ENCODE data around the gene THSD7B. TPM values are rescaled to one million over a fixed set of nuclear protein-coding genes. Genes with fewer than 3 reads are reported as not detected.
"Not testable (repeated sequence)": the region's sequence is repeated elsewhere in the genome, so short reads cannot be mapped to it uniquely, and the experiment has no call there.

The THSD7B gene
- total RNA-seq, 2 donors from 2014 or later = 0.16 to 0.88 TPM

DNA sequence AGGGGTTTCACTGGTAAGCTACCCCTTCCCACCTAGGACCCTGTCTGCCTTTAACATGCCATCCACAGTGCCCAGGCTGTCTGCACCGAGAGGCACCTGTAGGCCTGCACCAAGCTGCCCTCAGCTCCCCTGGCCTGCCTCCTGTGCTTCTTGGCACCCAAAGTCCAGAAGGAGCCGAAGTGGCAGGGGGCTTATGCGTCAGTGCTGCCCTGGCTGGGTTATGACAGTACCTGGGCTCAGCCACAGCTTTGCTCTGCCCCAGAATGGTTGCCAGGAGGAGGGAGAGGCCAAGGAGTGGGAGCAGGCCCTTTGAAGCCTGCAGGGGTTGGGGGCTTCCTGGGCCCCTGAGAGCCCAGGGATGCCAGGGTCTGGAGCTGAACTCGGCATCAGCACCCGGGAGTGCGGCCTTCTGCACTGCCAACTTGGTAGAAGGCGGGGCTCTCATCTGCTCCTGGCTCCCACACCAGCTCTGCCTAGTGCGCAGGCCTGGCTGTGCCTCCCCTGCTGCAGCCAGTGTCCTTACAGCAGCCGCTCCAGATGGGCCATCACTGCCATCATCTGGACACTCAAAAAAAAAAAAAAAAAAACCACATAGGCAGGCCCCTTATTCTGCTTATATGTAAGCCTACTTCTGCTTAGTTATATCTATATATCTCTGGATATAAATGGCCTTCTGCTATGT, 155.4 kb downstream of the THSD7B start:
- intact Hi-C loops (cut with DNase I) = no loop called here
- ATAC-seq (no peak), DNase-seq (no peak)

DNA sequence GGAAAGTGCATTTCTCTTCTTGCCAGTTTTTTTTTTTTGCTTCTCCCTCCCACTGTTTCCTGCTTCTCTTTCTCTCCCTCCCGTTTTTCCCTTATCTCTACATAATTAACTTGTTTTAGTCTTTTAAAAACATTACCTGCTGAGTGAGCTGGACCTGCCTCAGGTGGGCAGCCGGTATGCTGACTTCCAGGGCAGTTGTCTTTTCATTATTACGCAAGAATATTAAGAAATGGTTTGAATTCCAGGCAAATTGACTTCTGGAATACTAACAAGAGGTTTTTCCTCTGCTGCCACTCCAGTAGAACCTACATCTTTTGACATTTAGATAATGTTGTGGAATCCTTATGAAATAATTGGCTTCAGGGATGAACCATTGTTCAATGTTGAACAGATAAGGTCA, 161.8 kb downstream of the THSD7B start:
- no peak for ATAC-seq
- intact Hi-C loops (cut with DNase I) = no loop called here
- DNase-seq = no peak

DNA sequence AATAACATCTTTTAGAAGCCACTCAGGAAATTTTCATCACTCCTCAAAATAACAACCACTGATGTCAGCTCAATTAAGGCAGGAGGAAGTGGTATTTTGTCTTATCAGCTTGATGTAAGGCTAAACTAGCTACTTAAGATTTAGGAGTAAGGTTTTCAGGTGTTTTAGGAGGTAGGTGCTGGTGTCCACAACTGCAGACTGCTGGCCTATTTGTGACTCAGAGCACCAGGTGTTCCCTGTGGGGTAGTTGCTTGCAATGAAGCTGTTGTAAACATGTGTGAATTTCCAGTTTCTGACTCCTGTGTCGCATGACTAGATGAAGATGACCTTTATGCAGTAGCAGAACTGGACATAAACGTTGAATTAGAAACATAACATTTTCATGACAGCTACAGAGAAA, 164.2 kb downstream of the THSD7B start:
- DNase-seq (no peak), ATAC-seq (no peak)
- intact Hi-C loops (cut with DNase I) = no loop called here

DNA sequence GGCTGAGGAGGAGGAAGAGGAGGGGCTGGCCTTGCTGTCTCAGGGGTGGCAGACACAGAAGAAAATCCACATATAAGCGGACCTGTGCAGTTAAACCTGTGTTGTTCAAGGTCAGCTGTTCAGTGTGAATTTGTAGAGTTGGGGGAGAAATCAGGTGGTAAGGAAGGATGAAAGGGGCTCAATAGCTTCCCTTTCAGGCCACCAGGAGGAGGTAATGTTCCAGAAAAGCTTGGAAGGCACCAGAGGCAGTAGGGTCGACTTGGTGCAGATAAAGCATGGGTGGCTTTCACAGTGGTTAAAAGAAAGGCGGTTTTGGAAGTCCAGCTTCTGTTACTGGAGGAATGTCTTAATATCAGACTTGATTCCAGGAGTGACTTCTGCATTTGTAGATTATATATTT, 167.4 kb downstream of the THSD7B start:
- intact Hi-C loops (cut with DNase I) = loop anchor here in 1 of 2 donors (5.0 kb wide), 1 partner anchor 905 kb away; no protein-coding TSS in a partner anchor
- ATAC-seq (no peak), DNase-seq (no peak)

DNA sequence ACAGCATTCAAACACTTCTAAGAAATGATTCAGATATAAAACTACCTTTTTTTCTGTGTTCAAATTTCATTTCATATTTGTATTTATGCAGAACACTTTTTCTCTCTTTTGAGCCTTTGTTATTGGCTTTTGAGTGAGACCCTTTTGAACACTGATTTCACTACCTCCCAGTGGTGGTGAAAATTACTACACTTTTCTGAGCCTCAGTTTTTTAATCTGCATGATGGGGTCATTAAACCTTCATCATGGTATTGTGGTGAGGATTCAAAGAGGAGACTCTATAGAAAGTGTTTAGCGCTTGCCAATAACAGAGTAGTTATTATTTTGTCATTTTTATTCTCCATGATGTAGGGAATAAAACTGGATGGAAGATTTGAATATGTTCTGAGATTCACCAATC, 169.8 kb downstream of the THSD7B start:
- ATAC-seq = no peak
- intact Hi-C loops (cut with DNase I) = no loop called here

DNA sequence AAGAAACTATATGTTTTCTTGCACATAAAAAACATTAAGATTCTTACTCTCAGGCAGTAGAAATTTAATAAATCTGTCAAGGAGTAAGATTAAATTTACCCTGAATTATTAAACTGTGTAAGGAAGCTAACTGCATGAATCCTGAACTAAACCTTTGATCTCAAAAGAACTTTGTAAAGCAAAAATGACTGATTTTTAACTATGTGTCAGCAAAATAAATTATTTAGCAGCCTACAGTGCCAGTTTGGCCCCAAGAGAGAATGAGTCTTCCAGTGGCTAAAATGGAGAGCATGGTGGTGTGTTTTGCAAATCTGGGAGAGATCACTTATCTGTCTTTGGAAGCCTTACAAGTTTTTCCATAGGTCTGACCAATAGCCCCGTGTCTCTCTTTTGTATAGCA, 190.7 kb downstream of the THSD7B start:
- intact Hi-C loops (cut with DNase I) = no loop called here
- DNase-seq (no peak), ATAC-seq (no peak)

More for the DNA sequence above, 169.8 kb downstream of the THSD7B start:
- no peak for DNase-seq

DNA sequence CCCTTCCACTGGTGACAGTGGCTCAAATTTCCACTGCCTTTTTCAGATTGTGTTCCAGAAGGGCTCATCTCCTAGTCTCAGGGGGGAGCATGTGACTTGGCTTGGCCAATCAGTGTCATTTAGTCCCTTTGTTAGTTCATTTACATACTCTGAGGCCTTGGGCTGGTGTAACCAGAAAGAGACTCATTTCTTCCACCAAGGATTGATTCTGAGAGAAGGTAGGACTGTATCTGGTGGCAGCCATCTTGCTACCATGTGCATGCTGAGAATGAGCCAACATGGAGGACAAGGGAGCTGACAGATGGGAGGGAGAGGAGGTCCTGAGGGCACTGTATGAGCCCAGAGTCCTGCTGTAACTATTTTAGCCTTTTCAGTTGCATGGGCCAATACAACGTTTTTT, 191.7 kb downstream of the THSD7B start:
- intact Hi-C loops (cut with DNase I) = no loop called here
- no peak for ATAC-seq

DNA sequence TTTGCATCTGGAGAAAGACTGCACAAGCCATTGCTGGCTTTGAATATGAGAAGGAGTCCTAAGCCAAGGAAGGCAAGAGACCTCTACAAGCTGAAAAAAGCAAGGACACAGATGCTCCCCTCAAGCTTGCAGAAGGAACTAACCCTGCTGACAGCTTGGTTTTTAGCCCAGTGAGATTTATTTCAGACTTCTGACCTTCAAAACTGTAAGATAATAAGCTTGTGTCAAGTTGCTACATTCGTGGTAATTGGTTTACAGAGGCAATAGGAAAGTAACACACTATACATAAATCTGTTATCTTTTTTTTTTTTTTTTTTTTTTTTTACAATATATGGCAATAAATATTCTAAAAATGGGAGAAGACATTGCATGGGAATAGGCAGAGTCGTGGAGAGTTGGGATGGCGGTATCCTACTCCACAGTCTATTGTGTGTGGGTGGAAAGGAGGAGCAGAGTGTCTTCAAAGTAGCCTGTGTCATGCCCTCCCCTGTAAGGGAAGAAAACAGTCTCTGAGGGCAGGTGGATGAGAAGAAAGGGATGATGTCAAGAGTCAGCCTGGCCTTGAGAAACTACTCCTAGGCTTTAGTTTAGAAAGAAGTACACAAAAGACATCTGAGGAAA, 196.9 kb downstream of the THSD7B start:
- intact Hi-C loops (cut with DNase I) = no loop called here
- ATAC-seq = no peak

More for the DNA sequence above, 191.7 kb downstream of the THSD7B start:
- no peak for DNase-seq

DNA sequence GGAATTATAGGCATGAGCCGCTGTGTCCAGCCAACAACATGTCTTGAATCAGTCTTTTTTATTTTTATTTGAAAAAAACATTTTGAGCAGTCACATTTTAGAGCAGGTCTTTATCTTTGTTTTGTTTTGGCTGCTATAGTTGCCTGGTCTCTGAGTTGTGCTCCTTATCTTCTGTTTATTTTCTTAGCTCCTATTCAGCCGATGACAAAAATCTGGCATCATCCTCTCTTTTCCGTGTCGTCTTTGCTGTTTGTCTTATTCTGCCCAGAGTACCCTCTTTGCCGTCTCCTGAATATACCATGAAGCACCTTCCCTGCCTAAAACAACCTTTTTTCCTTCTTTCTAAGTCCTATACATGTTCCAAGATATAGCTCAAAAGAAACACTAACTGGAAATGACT, 201.1 kb downstream of the THSD7B start:
- intact Hi-C loops (cut with DNase I) = no loop called here
- ATAC-seq = peak; percentile 26 to 38
- DNase-seq = no peak

More for the DNA sequence above, 196.9 kb downstream of the THSD7B start:
- DNase-seq = no peak

DNA sequence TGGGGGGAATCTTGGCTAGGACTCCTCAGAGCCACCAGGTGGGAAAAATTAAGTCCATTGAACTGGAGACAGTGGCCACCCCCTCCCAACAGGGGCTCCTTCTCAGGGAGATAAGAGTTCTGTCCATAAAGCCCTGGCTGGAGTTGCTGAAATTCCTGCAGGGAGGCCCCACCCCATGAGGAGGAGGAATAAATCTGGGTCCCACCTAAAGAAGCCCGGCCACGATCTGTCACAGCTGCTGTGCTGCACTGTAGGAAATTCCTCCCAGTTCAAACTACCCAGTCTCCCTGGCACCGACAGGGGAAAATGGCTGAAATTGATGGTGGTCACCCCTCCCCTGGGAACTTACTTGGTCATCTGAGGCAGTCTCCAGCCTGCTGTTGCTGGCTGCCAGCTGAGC, 215.0 kb downstream of the THSD7B start:
- ATAC-seq (no peak), DNase-seq (no peak)
- intact Hi-C loops (cut with DNase I) = no loop called here

DNA sequence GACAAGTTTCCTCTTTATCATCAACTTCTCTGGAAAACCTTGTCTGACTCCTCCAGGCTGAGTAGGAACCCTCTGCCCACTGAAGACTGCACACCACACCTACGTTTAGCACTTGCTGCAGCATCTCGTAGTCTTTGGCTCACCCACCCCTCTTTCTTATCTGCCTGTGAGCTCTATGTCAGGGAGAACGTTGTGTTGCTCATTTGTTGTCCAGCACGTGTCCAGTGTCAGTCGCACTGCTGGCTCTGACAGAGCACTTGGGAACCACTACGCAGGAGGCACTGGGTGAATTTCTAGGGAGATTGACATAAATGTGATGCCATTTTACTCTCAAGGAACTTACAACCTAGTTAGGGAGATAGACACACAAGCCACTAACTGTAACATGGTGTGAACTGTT, 216.3 kb downstream of the THSD7B start:
- DNase-seq; intact Hi-C loops (cut with DNase I); ATAC-seq: not testable (repeated sequence)

DNA sequence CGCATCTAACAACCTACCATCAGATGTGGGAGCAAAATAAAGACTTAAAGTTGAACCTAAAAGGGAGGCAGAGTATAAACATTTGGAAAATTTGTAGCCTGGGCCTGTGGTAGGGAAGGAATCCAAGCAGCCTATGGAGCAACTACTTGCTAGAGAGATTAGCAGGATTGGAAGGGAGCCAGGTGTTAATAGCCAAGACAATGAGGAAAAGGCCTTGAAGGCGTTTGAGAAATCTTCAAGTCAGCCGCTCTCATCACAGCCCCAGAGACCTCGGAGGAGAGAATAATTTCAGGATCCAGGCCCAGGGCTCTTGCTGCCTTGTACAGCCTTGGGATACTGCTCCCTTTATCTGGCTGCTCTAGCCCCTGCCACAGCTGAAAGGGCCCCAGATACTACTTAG, 219.7 kb downstream of the THSD7B start:
- intact Hi-C loops (cut with DNase I) = no loop called here
- no peak for DNase-seq
- ATAC-seq = peak in 1 of 2 donors; percentile 64

DNA sequence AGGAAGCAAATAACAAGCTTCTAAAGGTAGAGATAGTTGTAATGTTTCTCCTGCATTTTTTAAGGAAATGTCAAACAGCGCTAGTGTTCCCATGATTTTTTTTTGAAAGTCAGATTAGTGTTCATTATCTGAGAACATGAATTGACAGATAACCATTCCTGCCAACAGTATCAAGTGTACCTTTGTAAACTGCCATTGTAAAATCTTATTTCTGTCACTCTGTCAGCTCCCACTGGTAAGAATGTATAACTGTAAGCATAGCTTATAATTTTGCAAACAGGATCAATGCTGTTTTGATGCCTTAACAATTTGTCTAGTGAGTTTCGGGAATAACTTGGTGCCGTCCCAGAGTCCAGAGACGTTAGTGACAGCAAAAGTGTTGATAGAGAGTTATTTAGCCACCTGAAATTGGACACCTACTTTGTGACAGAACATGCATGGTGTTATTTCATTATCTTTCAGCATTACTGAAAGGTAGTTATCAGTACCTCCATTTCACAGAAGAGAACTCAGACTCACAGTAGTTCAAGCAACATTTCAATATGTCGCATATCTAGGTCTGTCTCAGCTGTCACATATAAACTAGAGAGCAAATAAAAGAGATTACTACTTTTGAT, 221.4 kb downstream of the THSD7B start:
- DNase-seq = no peak
- ATAC-seq = no peak
- intact Hi-C loops (cut with DNase I) = no loop called here

DNA sequence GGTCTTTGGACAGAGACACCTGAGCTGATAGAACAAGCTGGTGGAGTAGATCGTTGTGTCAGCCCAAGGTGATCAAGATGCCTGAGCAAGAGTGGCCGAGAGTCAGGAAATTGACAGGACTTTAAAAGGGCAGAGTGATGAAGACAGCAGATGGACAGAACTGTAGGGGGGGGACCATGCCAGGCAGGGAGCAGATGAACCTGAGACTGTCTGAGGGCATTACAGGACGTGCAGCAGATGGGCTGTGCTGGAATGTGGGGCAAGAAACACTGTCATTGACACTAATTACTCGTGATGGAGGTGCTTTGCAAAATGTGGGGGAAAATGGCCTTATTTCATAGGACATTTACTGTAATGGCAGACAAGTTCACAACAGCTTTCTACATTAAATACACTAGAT, 225.0 kb downstream of the THSD7B start:
- no peak for ATAC-seq
- intact Hi-C loops (cut with DNase I) = no loop called here
- no peak for DNase-seq

DNA sequence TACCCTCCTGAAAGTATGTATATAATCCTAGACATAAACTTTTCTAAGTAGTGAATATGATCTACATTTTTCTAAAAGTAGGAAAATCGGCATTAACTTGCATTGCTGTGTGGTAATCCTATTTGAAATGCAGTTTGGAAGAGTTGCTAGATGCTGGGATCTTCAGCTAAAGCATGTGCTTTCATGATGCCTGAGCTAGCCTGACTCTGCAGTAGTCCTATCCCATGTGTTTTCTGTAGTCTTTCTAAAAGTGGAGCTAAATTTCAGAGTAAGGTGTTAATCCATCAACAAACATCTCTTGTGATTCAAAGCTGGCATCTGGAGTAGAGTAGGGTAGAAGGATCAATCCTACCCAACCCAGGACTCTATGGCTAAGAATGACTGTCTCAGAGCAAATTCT, 229.4 kb downstream of the THSD7B start:
- no peak for DNase-seq
- intact Hi-C loops (cut with DNase I) = no loop called here
- no peak for ATAC-seq

DNA sequence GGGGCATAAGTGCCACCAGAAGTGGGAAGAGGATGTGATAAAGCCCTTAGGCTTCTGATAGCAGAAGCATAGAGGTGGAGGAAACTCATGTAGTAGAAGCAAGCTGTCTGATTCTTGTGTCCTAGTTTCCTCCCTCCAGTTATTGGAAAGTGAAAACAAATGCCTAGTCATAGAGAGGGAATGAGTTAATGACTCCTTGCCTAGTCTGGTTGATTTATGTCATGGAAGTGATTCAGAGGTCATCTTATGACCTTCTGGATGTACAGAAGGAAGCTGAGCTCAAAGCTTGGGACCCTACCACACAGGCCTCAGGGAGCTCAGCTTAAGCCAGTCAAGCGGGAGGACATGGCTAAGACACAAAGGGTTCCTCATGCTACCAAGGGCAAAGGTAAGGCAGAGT, 232.2 kb downstream of the THSD7B start:
- ATAC-seq (no peak), DNase-seq (no peak)
- intact Hi-C loops (cut with DNase I) = no loop called here

DNA sequence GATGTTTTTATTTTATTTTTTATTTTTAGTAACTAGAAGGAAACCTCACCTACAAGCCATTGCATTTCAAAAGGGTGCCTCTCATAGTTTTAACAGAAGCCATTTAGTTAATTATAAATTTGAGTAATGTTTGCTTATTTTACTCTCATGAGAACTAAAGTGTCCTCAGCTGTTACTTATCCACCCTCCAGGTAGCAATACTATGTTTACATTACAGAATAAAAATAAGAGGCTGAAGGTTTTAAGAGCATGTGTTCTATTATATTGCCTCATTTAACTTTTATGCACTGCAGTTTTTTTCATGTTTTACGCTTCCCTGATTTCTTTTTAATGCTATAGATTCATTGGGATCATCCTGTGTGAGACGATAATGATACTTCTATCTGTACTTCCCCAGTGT, 235.5 kb downstream of the THSD7B start:
- DNase-seq (no peak), ATAC-seq (no peak)
- intact Hi-C loops (cut with DNase I) = no loop called here

DNA sequence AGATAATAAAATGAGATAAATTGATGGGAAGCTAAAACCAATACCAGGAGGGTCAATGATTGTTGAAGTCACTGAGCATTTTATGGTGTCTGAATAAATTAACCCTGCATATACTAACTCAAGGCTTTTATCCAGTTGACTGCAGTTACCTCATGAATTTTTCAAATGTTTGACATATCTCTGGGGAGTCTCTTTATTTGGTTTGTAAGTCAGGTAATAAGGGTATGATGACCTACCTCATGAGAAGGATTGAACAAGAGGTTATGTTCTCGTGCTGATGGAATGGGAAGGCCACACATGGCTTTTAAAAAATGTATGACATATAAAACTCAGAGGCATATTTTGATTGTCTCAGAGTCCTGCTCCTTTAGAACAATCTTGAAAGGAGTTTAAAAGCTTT, 237.6 kb downstream of the THSD7B start:
- intact Hi-C loops (cut with DNase I) = no loop called here
- ATAC-seq (no peak), DNase-seq (no peak)

DNA sequence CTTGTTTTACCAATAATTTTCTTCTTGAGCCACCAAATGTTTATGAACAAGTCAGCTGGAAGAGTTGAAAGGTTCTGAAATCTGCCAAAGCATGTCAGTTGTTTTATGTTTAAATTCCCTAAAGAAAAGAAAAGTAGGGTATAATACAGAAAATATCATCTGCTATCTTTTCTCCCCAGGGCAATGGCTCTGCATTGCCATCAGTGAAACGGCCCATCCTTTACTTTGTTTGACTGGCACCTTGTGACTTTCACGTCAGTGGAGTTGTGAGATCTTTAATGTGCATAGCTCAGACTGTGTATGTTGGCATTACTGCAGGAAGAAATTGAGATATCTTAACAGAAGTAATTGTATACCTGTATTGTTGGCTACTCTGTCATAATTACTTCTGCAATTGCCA, 239.9 kb downstream of the THSD7B start:
- intact Hi-C loops (cut with DNase I) = no loop called here
- no peak for ATAC-seq

DNA sequence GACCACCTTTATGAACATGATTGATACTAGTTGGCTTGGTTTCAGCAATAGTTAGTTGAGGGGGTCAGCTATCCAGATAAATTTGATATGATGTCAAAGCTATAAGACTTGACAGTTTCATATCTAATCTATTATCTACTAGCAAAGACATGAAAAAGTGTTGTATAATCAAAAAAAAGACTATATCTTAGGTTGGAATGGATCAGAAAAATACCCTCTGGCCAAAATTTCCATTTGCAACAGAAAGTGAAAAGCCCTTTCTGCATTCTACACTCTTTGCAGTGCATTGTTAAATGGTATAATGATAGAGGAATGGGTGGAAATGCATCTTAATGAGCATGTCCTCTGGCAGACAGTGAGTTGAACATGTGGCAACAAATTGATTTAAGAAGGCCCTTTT, 242.6 kb downstream of the THSD7B start:
- no peak for ATAC-seq
- no peak for DNase-seq
- intact Hi-C loops (cut with DNase I) = no loop called here

More for the DNA sequence above, 239.9 kb downstream of the THSD7B start:
- DNase-seq = no peak

DNA sequence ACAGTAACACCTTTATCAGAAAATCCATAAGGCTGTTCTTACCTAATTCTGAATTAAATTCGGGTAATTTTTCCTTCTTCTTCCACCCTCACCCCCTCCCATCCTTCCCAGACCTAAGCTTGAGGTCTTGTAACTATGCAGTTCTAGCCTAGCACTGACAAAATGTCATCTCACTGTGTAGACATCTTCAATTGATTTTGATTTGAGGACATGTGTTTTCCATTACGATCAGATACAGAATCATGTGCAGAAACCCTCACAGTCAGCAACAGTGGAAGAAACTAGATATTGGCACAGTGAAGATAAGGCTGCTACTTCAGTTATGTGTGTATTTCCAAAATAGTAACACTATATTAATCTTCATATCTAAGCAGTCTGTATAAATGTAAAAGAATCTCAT, 244.6 kb downstream of the THSD7B start:
- no peak for ATAC-seq
- DNase-seq = no peak
- intact Hi-C loops (cut with DNase I) = no loop called here

All from left cardiac atrium (tissue), 4 donors.